Activated T-cell treated with anti-CD3 and anti-CD28 coated beads for 48 hours (primary cell): ENCODE results near the gene CLEC4D.
"Not testable (repeated sequence)": the region's sequence is repeated elsewhere in the genome, so short reads cannot be mapped to it uniquely, and the experiment has no call there.

Source experiments
- DNase-seq: peaks from one replicate; pipeline ENCODE4 v3.0.0-alpha.2; 2020; ENCODE audit warnings: low read depth

The CLEC4D gene

DNA sequence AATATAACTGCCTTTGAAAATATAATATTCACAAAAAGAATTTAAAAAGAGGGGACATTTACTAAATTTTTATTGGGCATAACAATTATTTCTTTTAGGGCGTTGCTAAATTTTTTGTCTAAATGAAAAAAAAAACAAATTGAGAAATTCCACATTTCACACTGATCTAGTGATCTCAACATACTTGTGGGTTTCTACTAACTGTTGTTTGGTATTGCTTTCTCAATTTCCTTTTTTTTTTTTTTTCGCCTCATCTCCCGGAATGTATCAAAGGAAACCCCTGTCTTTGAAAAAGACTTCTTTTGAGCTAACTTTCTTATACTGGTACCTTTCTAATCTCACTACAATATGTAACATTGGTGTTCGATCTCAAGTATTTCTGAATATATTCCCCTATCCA is at the start of gene CLEC4D:
CLEC4D (plus strand) TSS at position 248 of the 400 bp plus-strand sequence. CDS start 230 bp downstream, outside the sequence.
- no peak for DNase-seq

DNA sequence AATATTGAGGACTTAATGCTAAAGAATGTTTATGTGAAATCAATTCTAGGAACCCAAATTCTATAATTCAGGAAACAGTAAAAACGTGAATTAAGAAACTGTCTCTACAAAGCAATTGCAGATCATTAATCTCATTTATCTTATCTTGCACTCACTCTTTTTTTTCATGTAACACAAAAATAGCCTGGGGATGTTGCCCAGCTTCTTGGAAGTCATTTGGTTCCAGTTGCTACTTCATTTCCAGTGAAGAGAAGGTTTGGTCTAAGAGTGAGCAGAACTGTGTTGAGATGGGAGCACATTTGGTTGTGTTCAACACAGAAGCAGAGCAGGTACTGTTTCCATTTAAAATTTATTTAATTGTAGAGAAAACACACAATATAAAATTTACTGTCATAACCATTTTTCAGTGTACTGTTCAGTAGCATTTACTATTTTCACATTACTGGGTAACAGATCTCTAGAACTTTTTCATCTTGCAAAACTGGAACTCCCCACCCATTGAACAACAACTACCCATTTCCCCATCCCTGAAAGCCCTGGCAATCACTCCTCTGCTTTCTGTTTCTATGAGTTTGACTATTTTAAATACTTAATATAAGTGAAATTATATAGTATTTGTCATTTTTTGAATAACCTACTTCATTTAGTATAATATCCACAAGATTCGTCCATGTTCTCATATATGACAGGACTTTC is 47.9 kb upstream of the CLEC4D start:
- no peak for DNase-seq

DNA sequence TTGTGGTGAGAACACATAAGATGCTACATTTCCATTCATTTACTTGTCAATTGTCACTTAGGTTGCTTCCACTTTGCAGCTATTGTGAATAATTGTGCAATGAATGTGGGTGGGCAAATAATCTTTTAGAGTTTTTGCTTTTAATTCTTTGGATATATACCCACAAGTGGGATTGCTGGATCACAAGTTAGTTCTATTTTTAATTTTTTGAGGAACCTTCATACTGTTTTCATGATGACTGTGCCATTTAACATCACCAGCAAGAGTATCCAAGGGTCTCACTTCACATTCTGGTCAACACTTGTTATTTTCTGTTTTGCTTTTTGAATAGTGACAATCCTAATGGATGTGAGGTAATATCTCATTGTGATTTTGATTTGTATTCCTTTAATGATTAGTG is 47.1 kb upstream of the CLEC4D start:
- no peak for DNase-seq

DNA sequence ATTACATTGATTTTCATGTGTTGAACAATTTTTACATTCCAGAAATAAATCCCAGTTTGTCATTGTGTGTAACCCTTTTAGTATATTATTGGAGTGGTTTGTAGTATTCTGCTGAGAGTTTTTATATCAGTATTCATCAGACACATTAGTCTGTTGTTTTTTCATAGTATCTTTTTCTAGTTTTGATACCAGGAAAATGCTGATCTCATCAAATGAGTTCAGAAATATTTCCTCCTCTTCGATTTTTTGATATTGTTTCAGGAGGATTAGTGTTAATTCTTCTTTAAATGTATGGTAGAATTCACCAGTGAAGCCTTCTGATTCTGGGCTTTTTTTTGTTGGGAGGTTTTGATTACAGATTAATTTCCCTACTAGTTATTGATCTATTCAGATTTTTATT is 42.2 kb upstream of the CLEC4D start:
- no peak for DNase-seq

DNA sequence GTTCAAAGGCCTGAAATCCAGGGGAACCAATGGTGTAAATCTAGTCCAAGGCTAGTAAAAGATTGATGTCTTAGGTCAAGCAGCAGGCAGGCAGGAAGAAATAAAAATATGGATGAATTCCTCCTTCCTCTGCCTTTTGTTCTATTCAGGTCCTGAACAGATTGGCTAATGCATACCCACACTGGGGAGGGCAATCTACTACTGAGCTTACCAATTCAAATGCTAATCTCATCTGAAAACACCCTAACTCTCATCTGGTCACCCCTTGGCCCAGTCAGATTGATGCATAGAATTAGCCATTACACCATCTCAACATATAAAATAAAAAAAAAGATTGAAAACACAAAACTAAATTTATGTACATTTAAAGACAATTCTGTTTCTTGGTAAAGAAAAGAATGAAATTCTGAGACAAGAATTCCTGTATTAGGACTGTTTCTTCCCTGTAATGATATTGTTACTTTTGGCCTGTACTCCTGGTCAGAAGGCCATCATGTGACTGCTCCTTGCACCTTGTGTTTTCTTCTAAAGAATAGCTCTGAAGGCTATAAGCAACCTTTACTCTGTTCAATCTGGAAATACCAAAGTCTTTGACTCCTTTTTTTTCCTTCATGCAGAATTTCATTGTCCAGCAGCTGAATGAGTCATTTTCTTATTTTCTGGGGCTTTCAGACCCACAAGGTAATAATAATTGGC is 37.6 kb upstream of the CLEC4D start:
- no peak for DNase-seq

DNA sequence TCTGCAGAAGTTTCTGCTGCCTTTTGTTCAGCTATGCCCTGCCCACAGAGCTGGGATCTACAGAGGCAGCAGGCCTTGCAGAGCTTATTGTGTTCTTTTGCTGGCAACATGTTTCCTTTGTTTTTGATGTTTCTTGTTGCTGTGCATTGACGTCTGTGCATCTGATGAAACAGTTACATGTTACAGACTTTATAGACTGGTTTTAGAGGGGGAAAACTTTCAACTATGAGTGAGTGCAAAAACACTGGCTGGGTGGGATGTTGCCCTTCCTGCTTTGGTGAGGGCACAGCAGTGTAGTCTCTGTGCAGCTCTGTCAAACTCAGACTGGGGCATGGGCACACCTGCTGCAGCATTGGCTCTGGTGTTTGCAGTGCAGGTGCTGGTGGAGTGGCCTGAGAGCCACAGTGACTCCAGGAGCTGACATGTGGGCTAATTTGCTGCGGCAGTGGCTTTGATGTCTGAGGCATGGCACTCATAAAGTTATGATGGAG is 30.7 kb upstream of the CLEC4D start:
- DNase-seq: no peak

DNA sequence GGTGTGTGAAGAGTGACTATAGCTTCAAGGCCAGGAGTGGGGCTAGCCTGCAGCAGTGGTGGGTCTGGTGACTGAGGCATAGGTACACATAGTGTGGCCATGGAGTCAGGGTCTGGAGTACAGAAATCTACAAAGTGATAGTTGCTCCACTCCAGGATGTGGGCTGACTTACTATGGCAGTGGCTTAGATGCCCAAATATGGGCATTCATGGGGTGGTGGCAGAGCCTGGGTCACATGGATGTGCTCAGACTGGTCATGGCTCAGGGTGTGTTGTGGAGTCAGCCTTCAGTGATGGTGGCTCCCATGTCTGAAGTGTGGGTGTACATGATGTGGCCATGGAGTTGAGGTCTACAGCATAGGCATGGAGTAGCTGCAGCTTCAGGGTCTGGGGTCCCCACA is 30.2 kb upstream of the CLEC4D start:
- no peak for DNase-seq

DNA sequence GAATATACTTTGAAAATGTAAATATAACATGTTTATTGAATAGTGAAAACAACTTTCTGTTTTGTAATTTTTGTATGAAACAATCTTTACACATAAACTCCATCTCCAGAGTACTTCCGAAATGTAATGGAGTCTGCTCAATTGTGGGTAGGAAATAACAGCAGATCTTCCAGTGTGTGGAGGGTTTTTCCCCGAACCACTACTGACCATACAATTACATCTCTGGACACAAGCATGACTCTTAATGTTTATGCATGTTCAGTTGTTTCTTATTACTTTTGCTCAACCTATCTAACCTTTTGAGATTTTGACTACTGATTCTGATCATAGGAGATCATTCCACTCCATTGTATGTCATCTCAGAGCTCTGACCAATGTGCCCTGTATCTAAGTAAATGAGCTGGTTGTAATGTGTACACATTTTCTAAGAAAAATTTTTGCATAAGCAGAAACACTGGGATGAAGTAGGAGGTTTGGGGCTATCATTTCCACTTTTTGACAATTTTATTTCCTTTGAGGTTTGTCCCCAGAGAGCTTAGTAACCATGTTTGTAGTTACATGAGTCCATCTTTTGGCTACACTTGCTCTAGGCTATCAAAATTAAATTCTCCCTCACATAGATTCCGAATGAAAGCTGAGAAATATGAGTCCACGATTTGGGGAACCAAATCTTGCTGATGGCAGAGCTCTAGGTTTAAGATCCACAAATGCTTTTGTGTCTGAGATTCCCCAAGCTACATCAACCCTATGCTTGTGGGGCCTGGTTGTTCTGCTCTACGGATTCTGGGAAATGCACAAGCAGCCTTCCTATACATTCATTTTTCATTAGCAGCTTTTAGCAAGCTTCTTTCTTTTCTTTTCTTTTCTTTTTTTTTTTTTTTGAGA is 21.4 kb upstream of the CLEC4D start:
- DNase-seq: no peak

DNA sequence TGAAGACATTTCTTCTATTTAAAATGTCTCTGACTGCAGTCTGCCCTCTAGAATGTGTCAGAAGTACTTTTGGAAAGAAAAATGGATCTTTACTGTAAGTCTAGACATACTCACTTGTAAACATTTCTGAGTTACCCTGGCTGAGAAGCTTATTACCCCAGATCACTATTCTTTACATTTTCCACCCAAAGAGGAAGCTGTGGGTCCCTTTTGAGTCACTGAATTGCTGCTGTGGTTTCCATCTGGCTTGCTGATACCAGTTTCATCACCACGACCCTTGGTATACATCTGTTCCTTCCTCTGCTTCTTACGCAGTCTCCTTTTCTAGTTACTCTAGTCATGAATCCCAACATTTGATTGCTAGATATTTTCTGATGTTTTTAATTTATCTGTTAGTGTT is 20.2 kb upstream of the CLEC4D start:
- peak; percentile 17 for DNase-seq

DNA sequence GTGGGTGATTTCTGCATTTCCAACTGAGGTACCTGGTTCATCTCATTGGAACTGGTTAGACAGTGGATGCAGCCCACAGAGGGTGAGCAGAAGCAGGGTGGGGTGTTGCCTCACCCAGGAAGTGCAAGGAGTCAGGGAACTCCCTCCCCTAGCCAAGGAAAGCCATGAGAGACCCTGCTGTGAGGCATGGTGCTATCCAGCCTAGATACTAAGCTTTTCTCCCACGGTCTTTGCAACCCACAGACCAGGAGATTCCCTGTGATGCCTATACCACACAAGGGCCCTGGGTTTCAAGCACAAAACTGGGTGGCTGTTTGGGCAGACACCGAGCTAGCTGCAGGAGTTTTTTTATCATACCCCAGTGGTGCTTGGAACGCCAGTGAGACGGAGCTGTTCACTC is 17.6 kb upstream of the CLEC4D start:
- DNase-seq: not testable (repeated sequence)

DNA sequence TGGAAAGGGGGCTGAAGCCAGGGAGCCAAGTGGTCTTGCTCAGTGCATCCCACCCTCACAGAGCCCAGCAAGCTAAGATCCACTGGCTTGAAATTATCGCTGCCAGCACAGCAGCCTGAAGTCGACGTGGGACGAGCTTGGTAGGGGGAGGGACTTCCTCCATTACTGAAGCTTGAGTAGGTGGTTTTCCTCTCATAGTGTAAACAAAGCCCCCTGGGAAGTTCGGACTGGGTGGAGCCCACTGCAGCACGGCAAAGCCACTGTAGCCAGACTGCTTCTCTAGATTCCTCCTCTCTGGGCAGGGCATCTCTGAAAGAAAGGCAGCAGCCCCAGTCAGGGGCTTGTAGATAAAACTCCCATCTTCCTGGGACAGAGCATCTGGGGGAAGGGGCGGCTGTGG is 17.2 kb upstream of the CLEC4D start:
- DNase-seq: not testable (repeated sequence)

DNA sequence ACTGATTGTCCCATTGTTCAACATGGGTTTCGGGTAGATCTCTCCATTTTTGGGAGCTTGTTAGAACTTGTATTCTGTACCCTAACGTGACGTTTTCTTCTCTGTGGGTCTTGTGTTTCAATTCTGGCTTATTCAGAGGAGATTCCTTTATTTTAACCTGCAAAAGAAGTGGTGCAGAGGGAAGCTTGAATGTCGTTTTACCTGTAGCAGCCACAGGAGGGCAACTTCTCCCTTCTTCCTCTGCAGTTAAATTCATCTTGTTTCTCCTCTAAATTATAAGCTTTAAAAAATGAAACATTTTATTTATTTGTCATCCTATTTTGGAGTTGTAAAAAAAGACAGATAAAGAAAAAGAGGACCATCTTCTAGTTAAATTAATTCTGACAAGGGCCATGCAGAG is 13.7 kb upstream of the CLEC4D start:
- DNase-seq: no peak

DNA sequence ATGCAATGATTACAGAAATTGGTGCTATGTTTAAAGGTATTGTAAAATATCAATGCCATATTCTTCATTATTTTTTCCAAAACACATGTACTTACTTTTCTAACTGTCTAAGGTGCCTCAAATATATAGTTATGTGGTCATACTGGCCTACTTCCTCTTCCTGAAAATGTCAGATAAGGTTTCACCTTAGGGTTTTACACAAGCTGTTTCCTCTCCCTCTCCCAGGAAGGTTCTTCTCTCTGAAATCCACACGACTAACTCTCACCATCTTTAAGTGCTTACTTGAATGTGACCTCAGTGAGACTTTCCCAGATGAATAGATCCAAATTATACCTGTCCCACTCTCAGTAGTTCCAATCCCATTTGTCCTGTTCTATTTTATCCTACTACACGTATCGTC is 11.6 kb upstream of the CLEC4D start:
- DNase-seq: no peak

DNA sequence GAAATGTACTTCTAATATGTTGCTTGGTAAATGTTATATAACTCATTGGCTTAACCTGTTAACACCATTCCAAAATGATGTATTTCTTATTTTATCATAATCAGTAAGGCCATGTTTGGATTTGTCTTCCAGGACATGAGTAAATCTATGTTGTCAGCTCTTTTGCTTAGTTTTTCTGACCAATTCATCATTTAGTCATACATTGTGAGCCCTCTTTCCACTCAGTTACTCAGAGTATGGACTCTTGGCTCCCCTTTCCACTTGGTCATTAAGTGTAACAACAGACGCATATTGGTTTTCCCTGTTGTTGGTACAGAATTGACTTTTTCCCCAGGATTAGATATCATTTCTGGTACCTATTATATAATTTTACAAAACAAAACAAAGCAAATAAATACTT is 9.0 kb upstream of the CLEC4D start:
- no peak for DNase-seq

DNA sequence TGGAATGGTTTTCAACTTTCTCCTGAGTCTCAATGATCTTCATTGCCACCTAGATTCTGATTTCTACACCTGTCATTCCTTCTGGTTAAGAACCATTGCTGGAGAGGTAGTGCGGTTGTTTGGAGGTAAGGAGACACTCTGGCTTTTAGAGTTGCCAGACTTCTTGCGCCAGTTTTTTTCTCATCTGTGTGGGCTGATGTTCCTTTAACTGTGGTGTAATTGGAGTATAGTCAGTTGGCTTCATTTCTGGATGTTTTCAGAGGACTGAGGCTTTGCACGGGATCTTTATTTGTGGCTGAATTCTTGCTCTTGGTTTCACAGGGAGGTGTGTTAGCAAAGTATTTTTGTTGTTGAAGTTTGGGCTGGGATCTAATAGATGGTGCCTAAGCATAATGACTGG is 5.7 kb upstream of the CLEC4D start:
- DNase-seq: no peak

DNA sequence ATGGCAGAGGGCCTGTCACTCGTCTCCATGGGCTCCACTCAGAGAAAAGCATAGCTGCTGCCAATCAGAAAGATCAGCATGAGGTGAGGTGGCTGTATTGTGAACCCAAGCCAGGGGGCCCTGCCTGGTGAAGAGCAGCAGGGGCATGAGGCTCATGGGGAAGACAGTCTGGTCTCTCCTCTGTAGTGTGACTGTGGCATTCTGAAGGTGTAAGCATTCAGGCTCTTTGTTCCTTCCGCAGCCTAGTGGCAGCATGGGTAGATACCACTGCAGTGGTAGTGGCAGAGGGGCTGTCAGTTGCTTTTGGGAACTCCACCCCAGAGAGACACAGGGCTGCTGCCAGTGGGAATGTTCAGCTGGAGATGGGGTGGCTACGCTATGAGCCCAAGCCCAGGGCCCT is 5.1 kb upstream of the CLEC4D start:
- DNase-seq: no peak

DNA sequence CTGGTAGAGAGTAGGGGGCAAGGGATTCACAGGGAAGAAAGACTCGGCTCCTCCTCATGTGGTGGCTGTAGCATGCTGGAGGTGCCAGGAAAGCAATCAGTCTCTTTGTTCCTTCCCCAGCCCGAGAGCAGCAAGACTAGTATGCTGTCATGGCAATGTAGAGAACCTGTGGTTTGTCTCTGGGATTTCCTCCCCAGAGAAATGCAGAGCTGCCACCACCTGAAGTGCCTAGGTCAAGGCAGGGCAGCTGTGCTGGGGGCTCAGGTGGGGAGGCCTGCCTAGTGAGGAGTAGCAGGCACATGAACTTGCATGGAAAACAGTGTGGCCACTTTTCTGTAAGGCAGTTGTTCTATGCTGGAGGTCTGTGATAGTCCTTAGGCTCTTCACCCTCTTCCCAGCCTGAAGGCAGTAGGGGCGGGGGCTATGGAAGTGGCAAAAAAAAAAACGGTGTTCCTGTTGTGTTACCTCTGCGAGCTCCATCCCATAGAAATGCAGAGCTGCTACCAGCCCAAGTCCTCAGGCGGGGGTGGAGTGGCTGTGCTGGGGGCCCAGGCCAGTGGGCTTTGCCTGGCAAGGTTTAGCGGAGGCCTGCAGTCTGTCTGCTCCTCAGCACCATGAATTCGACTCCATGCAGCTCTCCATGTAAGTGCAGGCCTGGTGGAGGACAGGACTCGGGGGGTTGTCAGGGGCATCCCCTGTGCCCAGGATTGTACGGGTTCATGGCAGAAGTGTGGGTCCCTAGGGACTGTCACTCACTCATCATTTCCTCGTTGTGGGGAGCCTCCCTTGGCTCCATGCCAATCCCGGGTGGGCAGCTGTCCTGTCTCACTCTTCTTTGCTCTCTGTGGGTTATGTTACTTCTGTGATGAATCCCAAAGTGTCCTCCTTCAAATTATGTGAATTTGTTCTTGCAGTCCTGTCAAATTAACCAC is 4.1 kb upstream of the CLEC4D start:
- DNase-seq: no peak

DNA sequence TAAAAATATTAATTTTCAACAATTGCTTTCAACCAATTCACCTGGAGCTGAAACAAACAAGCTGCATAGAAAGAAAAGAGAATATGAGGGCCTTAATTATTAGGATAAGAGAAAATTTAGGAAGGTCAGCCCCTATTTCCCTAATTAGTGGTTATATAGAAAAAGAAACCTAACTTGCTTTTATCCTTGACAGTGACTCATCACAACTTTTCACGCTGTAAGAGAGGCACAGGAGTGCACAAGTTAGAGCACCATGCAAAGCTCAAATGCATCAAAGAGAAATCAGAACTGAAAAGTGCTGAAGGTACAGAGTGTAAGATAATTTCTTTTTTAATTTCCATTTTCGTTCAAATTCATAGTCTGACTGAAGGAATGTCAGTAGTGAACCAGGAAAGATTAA is 4.7 kb downstream of the CLEC4D start:
- DNase-seq: no peak

DNA sequence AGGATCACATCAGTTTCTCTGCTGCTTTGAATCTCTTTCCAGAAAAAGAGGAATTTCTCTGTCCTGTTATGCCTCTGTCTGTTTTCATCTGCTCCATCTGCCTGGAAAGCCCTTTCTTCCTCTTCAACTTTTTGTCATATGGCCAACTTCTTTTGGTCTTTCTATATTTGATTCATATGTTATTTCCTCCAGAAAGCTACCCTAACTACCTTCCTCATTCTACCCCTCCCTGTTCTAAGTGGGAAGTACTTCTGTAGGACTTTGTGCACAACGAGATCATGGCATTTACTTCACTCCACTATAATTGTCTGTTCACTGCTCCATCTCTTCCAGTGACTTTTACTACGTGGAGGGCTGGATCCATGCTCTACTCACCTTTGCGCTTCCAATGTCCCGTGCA is 5.9 kb downstream of the CLEC4D start:
- no peak for DNase-seq

DNA sequence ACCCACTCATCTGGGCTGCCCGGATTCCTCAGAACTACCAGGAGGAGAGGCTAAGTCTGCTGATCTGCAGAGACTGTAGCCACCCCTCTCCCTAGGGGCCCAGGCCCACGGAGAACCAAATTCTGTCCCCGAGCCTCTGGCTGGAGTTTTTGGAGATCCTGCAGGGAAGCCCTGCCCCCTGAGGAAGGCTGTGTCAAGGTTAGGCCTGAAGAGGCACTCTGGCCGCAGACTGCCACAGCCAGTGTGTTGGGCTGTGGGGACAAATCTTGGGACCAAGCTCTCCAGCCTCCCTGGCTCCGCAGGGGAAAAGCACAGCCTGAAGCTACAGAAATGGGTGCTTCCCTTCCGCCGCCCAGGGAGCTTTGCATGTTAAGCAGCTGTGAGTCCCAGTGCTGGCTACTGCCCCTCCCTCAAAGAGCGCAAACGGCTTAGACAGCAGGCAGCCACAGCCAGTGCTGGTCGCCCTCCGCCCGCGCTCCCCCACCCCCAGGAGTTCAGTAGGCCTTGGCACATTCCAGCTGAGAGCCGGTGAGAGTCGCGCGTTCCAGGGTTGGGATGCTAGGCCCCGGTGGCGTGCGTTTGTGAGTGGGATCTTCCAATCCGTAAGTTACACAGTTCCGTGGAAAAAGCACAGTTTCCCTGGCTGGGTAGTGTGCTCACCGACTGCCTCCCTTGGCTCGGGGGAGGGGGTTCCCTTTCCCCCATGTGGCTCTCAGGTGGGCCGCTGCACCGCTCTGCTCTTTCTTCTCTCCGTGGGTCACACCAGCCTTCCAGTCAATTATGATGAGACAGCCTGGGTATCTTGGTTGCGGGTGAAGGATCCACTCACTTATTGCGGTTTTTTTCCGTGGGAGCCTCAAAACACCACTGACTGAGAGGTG is 14.2 kb downstream of the CLEC4D start:
- DNase-seq: no peak

DNA sequence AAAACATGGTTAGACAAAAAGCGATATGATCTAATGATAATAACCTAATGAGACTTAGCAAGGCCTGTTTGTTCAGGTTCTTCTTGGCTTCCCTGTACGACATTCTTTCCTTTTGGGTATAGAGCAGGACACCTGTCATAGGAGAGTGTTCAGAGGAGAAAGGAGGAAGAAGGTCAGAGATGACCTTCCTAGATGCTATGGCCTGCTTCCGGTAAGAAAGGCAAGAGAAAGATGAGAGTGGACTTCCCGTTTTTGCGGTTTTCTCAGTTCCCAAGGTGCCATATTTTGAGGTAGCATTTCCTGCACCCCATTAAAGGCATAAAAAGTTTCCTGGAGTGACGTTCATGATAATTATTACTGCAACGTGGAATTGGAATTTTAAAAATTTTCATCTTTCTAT is 18.7 kb downstream of the CLEC4D start:
- no peak for DNase-seq
